Chondrocyte (in vitro differentiated cells): ENCODE measurements around the gene KCNA2. TPM values are rescaled to one million over a fixed set of nuclear protein-coding genes. Genes with fewer than 3 reads are reported as not detected.

ENCODE experiments used
- DNase-seq: peaks from one replicate; pipeline ENCODE4 v3.0.0; 2021; ENCODE audit warnings: mixed read lengths, low spot score
- H3K27ac Mint-ChIP-seq: one replicate; pipeline ENCODE4 v1.8.0; 2021; ENCODE audit warnings: mild to moderate bottlenecking, moderate library complexity, mixed read lengths; ENCODE audit not compliant: unreplicated experiment
- H3K27me3 Mint-ChIP-seq: 2 replicates; pipeline ENCODE4 v1.8.0; 2021; ENCODE audit warnings: low read depth, mixed read lengths
- H3K36me3 Mint-ChIP-seq: 2 replicates; pipeline ENCODE4 v1.8.0; 2021; ENCODE audit warnings: low read depth, mixed read lengths
- H3K4me1 Mint-ChIP-seq: 2 replicates; pipeline ENCODE4 v1.8.0; 2021; ENCODE audit warnings: low read depth, mild to moderate bottlenecking, mixed read lengths
- H3K4me3 Mint-ChIP-seq: one replicate; pipeline ENCODE4 v1.8.0; 2021; ENCODE audit warnings: mild to moderate bottlenecking, moderate library complexity, mixed read lengths; ENCODE audit not compliant: unreplicated experiment
- H3K9me3 Mint-ChIP-seq: 2 replicates; pipeline ENCODE4 v1.8.0; 2021; ENCODE audit warnings: low read depth, mixed read lengths
- total RNA-seq: library from RNA; stranded (reverse); gene quantifications from 3 replicates; pipeline ENCODE4 v1.2.1, GENCODE V29; 2021
- TF ChIP-seq, protein P1 (sequence below): fragments of 200-600 bp; sonication (generic); IDR thresholded peaks from 2 replicates; pipeline ENCODE4 v1.5.0; 2021; ENCODE audit warnings: antibody characterized with exemption, mild to moderate bottlenecking, moderate library complexity

The KCNA2 gene
- total RNA-seq, 1 donor from 2014 or later, result 0.17 TPM

DNA sequence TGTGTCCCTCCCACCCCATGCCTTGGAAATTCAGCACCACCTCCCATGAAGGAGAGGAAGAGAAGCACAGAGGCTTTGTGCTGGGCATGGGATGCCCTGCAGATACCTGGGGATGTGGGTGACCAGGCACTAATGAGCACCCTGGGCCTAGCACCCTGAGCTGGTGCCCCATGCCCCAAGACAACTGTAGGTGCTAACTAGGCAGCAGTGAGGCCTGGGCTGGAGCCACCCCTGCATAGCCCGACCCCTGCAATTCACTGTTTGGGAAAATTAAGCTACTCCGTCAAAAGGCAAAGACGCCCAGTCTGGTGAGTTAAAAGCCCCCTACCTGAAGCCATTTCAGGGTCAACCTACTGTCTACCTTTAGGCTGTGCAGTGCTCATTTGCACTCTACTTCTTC is 5.4 kb downstream of the KCNA2 start:
- H3K9me3 Mint-ChIP-seq, result no peaks in the 10 kb centered on the region
- no peak overlapping the region for H3K27ac Mint-ChIP-seq
- H3K27me3 Mint-ChIP-seq, result peaks cover 24% of the 10 kb centered on the region
- no peak overlapping the region for H3K4me3 Mint-ChIP-seq
- no peaks in the 10 kb centered on the region for H3K36me3 Mint-ChIP-seq
- no peak for DNase-seq
- TF ChIP-seq, protein P1, sequence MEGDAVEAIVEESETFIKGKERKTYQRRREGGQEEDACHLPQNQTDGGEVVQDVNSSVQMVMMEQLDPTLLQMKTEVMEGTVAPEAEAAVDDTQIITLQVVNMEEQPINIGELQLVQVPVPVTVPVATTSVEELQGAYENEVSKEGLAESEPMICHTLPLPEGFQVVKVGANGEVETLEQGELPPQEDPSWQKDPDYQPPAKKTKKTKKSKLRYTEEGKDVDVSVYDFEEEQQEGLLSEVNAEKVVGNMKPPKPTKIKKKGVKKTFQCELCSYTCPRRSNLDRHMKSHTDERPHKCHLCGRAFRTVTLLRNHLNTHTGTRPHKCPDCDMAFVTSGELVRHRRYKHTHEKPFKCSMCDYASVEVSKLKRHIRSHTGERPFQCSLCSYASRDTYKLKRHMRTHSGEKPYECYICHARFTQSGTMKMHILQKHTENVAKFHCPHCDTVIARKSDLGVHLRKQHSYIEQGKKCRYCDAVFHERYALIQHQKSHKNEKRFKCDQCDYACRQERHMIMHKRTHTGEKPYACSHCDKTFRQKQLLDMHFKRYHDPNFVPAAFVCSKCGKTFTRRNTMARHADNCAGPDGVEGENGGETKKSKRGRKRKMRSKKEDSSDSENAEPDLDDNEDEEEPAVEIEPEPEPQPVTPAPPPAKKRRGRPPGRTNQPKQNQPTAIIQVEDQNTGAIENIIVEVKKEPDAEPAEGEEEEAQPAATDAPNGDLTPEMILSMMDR, result no peak
- H3K4me1 Mint-ChIP-seq, result no peaks in the 10 kb centered on the region

GRCh38 chr1:110597966-110598365 is 8.2 kb downstream of the KCNA2 start:
- no peaks in the 10 kb centered on the region for H3K9me3 Mint-ChIP-seq
- no peaks in the 10 kb centered on the region for H3K36me3 Mint-ChIP-seq
- no peaks in the 10 kb centered on the region for H3K4me1 Mint-ChIP-seq
- TF ChIP-seq, protein P1, result no peak
- no peak overlapping the region for H3K4me3 Mint-ChIP-seq
- peaks cover 23% of the 10 kb centered on the region for H3K27me3 Mint-ChIP-seq
- H3K27ac Mint-ChIP-seq, result no peak overlapping the region
- DNase-seq, result no peak

DNA sequence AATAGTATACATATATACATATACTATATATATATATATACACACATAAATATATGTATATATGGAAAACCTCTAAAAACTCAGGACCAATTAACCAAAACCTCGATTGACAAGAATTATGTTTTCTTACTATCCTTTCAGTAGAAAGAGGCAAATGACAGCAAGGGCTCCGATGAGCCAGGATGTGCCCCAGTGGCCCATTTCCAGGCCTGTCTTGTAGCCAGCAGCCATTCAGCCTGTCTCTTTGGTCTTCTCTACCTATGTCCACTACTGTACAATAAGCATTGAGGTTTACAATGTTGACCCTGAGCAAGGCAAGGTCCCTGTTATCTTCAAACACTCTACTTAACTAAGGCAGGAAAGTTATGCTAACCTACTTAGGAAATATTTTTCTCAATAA is 9.8 kb downstream of the KCNA2 start:
- DNase-seq, result no peak
- Mint-ChIP-seq H3K27ac (no peak overlapping the region), H3K27me3 (peaks cover 15% of the 10 kb centered on the region), H3K9me3 (no peaks in the 10 kb centered on the region), H3K4me3 (no peak overlapping the region), H3K4me1 (no peaks in the 10 kb centered on the region), H3K36me3 (no peaks in the 10 kb centered on the region)
- TF ChIP-seq, protein P1, result no peak

- Mint-ChIP-seq H3K4me1 (no peaks in the 10 kb centered on the region), H3K36me3 (no peaks in the 10 kb centered on the region), H3K4me3 (no peak overlapping the region), H3K9me3 (no peaks in the 10 kb centered on the region), H3K27me3 (peaks cover 15% of the 10 kb centered on the region), H3K27ac (no peak overlapping the region)
- TF ChIP-seq, protein P1, result no peak
- no peak for DNase-seq
These were observed 10.8 kb downstream of the KCNA2 start for GRCh38 chr1:110595353-110595710.

GRCh38 chr1:110594456-110595352 is 11.5 kb downstream of the KCNA2 start:
- H3K4me3 Mint-ChIP-seq, result no peak overlapping the region
- DNase-seq, result no peak
- H3K4me1 Mint-ChIP-seq, result no peaks in the 10 kb centered on the region
- H3K27me3 Mint-ChIP-seq, result peaks cover 15% of the 10 kb centered on the region
- H3K27ac Mint-ChIP-seq, result no peak overlapping the region
- TF ChIP-seq, protein P1, result no peak
- no peaks in the 10 kb centered on the region for H3K9me3 Mint-ChIP-seq
- H3K36me3 Mint-ChIP-seq, result no peaks in the 10 kb centered on the region
